SK-N-SH (cell line): Measurements from ENCODE around the gene SPI1.

Source experiments
- GATA2 ChIP-seq: sonication (generic); formaldehyde crosslinking; IDR thresholded peaks from 2 replicates; pipeline ENCODE4 v1.5.0; 2020; ENCODE audit warnings: mild to moderate bottlenecking, missing genetic modification reagents
- RFX5 ChIP-seq: IDR thresholded peaks from 2 replicates; pipeline ENCODE4 v1.6.1; 2012; ENCODE audit warnings: mild to moderate bottlenecking, improper control_type of control experiment, low read length
- TAF1 ChIP-seq: IDR thresholded peaks from 2 replicates; pipeline ENCODE4 v1.6.1; 2012; ENCODE audit warnings: low read depth, mild to moderate bottlenecking, low read length, moderate library complexity, borderline replicate concordance
- USF1 ChIP-seq: IDR thresholded peaks from 2 replicates; pipeline ENCODE4 v1.4.0; 2012; ENCODE audit warnings: low read depth, borderline replicate concordance
- TF ChIP-seq, protein P1 (sequence below): fragments of 200-600 bp; sonication (generic); IDR thresholded peaks from 2 replicates; pipeline ENCODE4 v1.6.1; 2017; ENCODE audit warnings: antibody characterized with exemption, mild to moderate bottlenecking, moderate library complexity

DNA sequence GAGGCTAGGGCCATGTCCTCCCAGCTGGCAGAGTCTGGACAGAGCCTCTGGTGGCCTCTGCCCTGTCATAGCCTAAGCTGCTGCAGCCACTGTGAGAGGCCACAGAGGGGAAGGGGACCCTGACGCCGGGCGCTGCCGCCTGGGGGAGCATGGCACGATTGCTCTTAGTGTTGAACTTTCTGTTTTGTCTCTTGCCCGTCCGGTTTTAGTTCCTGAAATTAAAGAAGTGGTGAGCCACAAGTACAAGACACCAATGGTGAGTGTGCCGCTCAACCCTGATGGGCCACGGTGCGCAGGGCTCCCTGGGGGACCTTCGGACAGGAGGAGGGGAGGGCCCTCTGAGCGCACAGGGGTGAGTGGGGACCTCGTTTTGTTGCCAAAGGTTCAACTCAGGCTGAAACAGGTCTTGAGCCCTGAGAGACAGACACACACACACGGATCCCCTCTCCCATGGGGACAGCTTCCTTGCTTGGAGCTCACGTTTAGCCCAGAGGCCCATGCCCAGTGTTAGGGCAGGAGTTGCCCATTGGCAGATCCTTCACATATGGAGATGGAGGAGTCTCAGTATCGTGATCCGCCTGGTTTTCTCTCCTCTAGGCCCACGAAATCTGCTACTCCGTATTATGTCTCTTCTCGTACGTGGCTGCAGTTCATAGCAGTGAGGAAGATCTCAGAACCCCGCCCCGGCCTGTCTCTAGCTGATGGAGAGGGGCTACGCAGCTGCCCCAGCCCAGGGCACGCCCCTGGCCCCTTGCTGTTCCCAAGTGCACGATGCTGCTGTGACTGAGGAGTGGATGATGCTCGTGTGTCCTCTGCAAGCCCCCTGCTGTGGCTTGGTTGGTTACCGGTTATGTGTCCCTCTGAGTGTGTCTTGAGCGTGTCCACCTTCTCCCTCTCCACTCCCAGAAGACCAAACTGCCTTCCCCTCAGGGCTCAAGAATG is 49.6 kb downstream of the SPI1 start:
- TF ChIP-seq, protein P1, sequence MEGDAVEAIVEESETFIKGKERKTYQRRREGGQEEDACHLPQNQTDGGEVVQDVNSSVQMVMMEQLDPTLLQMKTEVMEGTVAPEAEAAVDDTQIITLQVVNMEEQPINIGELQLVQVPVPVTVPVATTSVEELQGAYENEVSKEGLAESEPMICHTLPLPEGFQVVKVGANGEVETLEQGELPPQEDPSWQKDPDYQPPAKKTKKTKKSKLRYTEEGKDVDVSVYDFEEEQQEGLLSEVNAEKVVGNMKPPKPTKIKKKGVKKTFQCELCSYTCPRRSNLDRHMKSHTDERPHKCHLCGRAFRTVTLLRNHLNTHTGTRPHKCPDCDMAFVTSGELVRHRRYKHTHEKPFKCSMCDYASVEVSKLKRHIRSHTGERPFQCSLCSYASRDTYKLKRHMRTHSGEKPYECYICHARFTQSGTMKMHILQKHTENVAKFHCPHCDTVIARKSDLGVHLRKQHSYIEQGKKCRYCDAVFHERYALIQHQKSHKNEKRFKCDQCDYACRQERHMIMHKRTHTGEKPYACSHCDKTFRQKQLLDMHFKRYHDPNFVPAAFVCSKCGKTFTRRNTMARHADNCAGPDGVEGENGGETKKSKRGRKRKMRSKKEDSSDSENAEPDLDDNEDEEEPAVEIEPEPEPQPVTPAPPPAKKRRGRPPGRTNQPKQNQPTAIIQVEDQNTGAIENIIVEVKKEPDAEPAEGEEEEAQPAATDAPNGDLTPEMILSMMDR, result no peak
- TF ChIP-seq USF1, result no peak
- no peak for TF ChIP-seq GATA2 (CRISPR knock-in tag)
- no peak for TF ChIP-seq RFX5
- no peak for TF ChIP-seq TAF1
